ENCODE measurements around the gene CHID1.

Gene CHID1

DNA sequence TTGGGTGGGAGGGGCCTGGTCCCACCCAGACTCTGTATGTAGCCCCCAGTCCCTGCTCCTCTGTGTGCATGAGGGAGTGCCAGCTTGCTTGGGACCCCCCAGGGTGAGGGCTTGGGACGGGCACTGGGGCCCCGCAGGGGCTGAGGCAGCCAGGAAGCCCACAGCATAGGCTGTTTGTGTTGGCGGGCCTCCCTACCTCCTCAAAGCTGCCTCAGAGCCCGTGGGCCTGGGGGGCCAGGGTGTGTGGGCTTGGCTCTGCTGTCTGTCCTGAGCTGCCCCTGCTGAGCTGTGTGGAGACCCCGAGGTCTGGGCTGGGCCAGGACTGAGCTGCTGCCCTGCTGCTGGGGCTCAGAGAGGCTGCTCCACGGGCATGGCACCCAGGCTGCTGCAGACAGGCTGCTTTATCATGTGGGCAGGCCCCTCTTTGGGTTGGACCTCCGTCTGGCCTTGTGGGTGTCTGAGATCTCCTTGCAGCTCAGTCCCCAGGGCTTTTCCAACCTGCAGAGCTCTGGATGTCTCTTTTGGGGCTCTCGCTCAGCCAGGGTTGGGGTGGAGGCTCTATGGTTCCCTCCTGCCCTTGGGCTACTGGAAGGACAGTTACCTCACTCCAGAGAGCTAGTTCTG lies 64.6 kb downstream of the CHID1 start:
- peak; percentile 73 for DNase-seq

DNA sequence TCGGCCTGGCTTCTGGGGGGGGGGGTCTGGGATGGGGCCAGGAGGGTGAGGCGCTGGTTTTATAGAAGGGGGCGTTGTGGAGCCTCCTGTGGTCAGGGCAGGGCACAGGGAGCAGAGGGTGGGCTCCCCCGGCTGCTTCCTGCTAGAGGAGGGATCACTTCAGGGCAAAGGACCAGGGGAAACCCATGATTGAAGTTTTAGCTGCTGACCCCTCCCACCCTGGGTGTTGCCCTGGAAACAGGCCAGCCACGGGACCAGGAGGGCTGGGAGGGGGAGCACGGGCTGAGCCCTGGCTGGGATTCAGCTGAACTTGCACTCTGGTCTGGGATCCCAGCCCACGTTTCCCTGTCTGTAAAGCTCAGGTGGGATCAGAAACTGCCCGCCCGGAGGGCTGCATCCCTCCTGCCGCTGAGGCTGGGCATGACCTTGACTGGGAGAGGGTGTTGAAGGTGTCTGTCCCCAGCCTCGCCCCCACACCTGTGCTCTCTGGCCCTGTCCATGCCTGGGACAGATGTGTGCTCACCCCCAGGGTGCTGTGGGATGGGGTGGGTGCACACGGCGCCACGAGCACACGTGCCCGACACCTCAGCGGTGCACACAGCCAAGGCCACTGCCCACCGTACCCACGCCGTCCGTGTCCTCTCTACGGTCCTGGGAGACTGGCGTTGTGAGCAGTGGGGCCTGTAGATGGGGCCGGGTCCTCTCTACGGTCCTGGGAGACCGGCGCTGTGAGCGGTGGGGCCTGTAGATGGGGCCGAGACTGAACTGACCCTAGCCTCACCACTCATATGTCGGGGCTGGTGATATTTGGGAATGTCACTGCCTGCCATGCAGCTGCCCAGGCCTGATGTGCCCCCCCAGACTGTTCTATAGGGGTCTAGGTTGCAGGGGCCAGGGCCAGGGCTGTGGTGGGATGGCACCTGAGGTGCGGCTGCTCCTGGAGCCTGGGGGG lies 65.6 kb downstream of the CHID1 start:
- peak; percentile 96 for DNase-seq

- DNase-seq = peak; percentile 92
These were observed 66.6 kb downstream of the CHID1 start for GRCh38 chr11:843818-844692.

DNA sequence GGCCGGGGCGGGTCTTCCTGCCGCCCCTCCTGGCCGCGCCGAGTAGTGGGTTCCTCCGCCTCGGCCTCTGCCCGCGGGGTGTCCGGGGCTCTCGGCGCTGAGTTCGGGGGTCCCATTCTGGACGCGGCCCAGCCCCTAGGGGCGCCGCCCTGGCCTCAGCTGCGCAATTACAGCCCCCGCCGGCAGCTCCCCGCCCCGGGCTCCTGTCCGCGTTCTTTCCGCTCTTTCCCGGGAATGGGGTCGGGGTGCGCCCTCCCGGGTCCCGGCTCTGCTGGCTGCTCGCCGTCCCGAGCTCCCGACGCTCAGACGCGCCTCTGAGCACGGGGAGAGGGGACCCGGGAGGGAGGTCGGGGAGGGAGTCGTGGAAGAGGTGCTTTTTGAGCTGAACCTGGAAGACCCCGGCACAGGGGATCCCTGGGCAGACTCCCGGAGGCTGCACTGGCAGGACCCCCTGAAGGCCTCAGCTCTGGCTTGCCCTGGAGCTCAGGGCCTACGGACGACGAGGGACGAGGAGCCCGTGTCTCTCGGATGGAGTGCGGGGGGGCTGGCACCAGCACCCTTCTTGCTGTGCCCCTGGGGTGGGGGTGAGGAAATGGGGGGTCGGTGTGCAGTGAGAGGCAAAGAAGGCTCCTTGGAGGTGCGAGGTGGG lies 67.4 kb downstream of the CHID1 start:
- no peak for DNase-seq

GRCh38 chr11:842370-843002 lies 68.1 kb downstream of the CHID1 start, which contains the start of the genes POLR2L and TSPAN4:
TSS of gene POLR2L (minus strand) at chr11:842529. CDS start at chr11:842508, 21 bp downstream.
TSS of gene TSPAN4 (plus strand) at chr11:842852. CDS start at chr11:850305, 7,453 bp downstream.
- DNase-seq = peak; percentile 91

DNA sequence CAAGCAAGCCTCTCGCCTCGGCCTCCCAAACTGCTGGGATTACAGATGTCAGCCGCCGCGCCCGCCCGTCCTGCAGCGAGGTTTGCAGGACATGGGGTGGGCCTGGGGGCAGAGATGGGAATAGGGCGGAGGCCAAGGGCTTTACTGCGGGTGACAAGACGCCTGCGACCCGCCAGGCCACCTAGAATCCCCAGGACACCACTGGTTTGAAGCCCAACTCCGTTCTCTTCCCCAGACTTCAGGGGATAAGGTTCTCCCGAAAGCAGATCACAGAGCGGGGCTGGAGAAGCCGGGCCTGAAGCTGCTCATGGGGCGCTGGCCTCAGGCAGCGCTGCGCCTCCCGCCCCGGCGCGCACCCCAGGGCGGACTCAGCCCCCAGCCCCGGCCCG lies 68.6 kb downstream of the CHID1 start:
- no peak for DNase-seq

DNA sequence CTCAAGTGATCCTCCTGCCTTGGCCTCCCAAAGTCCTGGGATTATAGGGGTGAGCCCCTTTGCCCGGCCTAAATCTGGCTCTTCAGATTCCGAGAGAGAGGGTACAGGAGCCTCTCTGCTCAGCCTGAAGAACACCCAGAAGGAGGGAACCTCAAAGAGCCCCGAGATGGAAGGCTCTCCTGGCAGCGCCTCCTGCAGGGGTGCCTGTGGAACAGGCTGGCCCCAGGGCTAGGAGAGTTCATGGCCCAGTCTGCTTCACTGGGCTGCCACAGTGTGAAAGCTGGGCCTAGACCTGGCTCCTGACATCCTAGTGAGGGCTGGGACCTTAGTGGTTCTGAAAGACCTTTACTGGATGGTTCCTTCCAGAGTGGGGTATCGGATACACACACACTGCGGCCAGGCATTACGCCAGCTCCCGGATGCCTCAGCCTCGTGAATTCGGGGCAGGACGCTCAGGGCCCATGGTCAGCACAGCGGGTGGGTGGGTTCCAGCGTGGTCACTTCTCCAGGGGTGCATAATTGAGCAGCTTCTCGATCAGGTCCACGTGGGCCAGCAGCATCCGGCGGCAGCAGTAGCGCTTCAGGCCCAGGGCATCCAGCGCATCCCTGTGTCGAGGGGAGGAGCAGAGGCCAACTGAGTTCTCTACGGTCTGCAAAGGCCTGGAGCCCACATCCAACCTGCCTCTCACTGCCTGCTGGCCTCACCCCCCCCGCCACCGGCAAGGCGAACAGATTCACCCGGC lies 70.6 kb downstream of the CHID1 start:
- DNase-seq = no peak

GRCh38 chr11:839280-839623 lies 71.4 kb downstream of the CHID1 start:
- DNase-seq = no peak

GRCh38 chr11:838441-839279 lies 72.0 kb downstream of the CHID1 start:
- DNase-seq = no peak

DNA sequence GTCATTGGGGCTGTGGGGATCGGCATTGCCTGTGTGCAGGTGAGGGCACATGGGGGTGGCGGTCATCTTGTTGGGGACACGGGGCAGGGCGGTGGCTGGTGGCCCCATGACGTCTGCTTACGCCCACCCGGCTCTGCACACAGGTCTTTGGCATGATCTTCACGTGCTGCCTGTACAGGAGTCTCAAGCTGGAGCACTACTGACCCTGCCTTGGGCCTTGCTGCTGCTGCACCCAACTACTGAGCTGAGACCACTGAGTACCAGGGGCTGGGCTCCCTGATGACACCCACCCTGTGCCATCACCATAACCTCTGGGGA lies 72.7 kb downstream of the CHID1 start:
- DNase-seq = no peak

DNA sequence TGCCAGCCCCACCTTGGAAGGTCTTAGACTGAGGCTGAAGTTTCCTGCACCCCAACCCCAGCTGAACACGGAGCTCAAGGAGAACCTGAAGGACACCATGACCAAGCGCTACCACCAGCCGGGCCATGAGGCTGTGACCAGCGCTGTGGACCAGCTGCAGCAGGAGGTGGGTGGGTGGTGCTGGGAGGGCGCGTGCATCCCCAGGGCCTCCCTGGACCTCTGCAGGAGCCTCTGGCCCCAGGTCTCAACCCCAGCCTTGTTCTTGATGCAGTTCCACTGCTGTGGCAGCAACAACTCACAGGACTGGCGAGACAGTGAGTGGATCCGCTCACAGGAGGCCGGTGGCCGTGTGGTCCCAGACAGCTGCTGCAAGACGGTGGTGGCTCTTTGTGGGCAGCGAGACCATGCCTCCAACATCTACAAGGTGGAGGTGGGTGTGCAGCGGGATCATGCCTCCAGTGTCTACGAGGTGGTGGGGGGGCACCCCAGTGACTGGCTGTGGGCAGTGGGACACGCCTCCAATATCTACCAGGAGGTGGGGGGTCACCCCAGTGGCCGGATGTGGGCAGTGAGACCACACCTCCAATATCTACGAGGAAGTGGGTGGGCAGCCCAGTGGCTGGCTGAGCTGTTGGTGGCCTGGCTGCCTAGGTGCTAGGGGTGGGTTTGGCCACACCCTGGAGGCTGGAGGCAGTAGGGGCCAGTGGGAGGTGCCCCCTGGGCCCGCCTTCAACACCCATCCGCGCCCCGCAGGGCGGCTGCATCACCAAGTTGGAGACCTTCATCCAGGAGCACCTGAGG lies 73.2 kb downstream of the CHID1 start:
- DNase-seq = no peak

DNA sequence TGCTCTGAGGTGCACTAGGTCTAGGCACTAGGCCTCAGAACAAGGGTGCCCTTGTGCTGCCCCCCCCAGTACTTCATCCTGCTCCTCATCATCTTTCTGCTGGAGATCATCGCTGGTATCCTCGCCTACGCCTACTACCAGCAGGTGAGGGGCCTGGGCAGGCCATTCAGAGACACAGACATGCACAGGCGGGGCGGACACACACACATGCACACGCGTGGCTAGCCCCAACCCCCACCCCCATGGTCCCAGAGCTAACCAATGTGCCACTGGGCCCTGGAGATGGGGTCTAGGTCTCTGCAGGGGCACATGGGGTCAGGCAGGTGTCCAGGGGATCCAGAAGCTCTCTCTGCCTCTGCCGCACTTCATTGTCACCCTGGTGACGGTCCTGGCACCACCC lies 73.9 kb downstream of the CHID1 start:
- DNase-seq = no peak

DNA sequence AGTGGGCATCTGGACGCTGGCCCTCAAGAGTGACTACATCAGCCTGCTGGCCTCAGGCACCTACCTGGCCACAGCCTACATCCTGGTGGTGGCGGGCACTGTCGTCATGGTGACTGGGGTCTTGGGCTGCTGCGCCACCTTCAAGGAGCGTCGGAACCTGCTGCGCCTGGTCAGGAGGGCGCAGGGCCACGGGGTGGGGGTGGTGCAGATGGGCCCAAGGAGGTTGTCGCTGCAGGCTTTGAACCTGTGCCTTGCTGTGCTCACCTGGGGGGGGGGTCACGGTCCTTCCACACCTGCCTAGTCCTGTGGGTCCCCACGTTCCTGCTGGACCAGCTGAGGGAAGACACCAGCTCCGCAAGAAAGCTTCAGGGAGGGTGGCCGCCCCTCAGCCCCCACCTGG lies 74.3 kb downstream of the CHID1 start:
- no peak for DNase-seq

DNA sequence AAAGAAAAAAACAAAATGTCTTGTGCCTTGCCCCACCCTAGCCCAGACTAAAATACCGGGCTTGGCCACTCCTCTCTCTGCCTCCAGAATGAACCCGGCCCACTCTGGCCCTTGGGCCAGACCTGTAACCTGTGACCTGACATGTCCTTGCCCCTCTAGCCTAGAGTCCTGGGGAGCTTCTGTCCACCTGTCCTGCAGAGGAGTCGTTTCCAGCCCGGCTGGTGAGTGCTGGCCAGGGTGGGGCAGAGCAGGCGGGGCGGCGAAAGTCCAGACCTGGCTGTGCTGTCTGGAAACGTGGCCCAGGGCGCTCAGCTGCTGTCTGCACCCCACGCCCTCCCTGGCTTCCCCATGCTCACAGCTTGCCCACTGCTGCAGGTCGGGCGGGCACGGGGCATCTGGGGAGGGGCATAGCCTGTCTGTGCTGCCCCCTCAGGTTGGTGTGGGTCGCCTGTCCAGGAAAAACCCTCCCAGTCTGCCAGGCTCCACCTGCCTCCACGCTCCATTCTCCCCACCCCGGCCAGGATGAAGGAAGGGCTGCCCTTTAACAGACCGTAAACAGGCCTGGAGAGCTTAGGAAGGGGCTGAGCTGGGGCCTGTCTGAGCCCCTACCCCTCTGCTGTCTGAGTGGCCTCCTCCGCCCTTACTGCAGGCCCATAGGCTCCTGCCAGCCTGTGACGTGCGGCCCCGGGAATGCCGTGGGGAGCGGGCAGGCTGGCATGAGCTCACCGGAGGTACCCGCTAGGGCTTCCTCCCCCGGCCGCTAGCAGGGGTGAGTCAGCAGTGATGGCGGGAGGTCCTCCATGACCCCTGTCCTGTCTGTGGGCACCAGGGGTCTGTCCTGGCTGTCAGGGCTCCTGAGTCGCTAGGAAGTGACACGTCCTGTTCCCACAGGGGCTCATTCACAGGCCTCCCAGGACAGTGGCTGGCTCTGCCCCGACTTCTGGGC lies 76.0 kb downstream of the CHID1 start:
- no peak for DNase-seq

DNA sequence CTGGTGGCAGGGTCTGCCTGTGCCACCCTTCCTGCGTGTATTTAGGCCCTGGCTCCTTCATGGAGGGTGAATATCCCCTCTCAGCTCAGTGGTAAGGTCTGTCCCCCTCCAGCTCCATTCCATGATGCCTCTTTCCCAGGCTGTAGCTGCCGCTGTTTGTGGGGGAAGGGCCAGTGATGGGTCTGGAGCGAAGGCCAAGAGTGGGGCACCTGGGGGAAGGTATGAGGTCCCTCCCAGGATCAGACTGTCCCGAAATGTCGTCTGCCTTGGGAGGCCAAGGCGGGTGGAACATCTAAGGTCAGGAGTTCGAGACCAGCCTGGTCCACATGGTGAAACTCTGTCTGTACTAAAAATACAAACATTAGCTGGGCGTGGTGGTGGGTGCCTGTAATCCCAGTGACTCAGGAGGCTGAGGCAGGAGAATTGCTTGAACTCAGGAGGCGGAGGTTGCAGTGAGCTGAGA lies 76.7 kb downstream of the CHID1 start:
- DNase-seq = no peak

DNA sequence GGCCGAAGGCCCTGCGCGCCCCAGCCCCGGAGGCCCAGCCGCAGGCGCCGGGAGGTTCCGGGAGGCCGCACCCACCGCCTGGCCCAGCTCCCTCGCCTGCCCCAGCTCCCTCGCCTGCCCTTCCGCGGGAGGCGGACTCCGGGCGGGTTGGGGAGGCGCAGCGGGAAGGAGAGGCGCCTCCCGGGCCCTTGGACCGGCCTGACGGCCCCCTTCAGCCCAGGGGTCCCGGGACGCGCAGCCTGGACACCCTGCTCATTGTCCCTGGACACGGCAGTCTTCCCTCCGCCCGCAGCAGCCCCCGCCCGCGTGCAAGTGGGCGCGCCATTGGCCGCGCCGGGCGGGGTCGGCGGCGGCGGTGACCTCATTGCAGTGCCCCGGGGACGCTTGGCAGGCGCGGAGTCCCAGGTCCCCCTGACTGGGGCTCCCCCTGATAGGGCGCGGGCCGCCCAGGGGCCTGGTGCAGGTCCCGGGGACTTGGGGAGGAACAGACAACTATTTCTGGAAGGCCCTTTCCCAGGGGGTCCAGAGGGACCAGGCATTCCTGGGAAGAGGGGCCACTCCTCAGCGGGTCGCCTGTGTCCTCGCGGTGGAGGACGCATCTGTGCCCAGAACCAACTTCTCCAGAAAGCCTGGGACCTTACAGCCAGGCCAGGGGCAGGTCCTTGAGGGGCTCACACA lies 77.4 kb downstream of the CHID1 start:
- DNase-seq = no peak

DNA sequence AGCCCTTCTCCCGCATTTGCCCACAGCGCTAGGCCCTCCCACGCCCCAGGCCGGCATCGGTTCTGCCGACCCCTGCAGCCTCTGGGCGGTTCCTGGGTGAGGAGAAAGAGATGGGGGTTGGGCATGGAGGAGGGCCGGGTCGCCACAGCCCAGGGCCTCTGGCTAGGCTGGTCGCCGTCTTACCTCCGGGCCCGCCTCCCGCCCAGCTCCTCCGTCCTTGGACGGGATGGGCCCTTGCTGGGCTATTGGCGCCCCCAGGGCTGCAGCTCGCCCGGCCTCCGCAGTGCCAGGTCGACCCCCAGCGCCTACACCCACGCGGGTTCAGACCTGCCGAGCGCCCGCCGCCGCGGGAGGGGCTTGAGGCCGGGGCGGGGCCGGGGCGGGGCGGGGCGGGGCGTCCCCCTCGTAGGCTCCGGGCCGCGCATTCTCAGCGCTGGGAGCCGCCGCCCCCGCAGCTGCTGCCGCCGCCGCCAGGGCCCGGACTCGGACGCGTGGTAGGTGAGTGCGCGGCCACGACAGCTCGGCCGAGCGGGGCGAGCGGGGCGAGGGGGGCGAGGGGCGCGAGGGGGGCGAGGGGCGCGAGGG lies 78.0 kb downstream of the CHID1 start, which contains the start of gene CD151:
Gene CD151 (plus strand): TSS at position 424 of the 585 bp plus-strand sequence. CDS start 3,118 bp downstream, outside the sequence.
- DNase-seq = peak; percentile 83

Data from right hindlimb (tissue), 1 donor.